HG02642 (cell line): ENCODE results near the gene GTF2H1.
"Not testable (repeated sequence)": the region's sequence is repeated elsewhere in the genome, so short reads cannot be mapped to it uniquely, and the experiment has no call there.

Experiments
- ATAC-seq: cut with Tn5 transposase; IDR thresholded peaks from one replicate; pipeline ENCODE4 v1.9.1; 2021; ENCODE audit warnings: mild to moderate bottlenecking; ENCODE audit not compliant: unreplicated experiment, poor library complexity

The GTF2H1 gene

DNA sequence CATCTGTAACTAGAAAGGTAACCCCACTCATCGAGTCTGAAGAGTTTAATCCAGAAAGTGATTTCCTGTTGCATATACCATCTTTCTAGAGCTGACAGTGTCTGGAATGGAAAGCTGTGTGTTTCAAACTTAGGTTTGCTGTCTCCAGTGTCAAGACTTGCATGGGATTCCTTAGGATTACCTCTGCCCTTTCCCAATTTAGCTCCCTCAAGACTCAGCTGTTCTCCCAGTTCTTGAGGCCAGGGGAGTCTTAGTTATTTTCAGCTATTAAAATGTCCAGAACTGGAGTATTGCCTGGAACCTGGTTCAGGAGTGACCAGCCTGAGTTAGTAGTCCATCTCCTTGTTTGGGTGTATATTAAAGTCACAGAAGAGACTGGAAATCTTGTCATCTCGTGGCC, 47.0 kb downstream of the GTF2H1 start:
- ATAC-seq, result no peak

DNA sequence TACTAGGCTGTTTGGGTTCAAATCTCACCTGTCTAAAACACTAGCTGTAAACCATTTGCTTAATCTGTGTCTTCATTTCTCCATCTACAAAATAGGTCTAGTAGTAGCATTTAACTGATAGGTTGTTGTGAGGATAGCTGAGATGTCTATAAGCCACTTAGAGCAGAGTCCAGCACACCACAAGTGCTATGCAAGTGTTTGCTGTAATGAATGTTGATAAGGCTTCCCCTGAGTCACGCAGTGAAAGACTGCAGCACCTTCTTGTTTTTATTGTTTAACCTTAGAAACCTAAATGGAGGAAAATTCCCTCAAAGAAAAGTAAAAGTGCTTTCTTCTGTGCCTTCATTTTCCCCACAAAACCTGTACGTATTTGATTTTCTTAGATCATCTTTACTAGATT, 48.9 kb downstream of the GTF2H1 start:
- ATAC-seq, result no peak

DNA sequence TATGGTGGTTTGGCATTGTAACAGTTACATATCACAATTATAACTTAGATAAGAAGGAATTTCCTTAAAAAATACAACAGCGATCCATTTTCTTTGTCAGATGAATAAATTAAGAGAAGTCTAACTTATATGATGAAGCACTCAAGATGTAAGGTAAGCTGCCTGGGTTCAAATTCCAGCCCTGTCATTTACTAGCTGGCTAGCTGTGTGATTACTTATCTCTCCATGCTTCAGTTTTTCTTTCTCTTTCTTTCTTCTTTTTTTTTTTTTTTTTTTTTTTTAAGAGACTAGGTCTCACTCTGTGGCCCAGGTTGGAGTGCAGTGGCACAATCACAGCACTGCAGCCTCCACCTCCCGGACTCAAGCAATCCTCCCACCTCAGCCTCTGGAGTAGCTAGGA, 49.8 kb downstream of the GTF2H1 start:
- no peak for ATAC-seq

DNA sequence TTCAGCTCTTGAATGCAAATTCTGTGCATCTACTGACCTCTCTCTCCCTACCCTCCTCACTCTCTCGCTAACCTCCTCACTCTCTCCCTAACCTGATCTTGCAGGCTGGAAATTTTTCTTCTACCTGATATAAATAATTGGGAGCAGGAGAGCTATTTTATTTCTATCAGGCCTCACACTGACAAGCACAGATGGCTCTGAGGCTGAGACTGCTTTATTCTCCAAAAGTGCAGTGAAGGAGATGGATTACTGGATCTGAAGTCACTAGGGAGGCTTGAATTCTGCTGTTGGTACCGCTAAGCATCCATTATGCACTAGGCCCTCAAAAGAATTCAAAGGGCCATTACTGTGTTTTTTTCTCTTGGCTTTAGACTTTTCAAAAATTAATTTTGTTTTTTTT, 52.6 kb downstream of the GTF2H1 start:
- no peak for ATAC-seq

DNA sequence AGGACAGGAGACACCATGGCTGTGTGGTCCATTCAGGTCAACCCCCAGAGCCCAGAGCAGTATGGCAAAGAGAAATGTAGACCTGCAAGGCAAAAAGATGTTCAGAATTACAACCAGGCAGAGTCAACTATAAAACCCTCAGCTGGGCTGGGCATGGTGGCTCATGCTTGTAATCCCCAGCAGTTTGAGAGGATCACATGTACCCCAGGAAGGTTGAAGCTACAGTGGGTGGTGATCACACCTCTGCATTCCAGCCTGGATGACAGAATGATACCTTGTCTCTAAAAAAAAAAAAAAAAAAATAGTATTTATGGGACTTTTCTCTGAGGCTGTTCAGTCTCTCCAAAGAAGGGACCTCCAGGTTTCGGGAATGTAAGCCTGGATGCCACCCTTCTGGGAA, 53.6 kb downstream of the GTF2H1 start:
- ATAC-seq, result no peak

DNA sequence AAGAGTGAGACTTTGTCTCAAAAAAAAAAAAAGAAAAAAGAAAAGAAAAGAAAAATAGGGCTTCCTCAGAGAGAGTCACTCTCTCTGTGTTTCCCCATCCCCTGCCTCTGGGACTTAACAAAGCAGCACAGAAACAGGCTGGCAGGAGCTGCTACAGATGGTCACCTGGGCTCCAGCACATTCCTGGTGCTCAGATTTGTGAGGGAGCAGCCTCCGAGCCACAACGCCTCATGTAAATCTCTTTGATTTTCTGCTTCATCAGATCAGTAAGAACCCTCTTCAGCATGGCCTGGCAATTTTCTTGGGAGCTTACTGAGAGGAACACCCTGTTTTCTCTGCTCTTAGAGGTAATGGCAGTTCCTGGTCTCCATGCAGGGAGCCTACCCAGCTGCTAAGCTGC, 56.8 kb downstream of the GTF2H1 start:
- no peak for ATAC-seq

DNA sequence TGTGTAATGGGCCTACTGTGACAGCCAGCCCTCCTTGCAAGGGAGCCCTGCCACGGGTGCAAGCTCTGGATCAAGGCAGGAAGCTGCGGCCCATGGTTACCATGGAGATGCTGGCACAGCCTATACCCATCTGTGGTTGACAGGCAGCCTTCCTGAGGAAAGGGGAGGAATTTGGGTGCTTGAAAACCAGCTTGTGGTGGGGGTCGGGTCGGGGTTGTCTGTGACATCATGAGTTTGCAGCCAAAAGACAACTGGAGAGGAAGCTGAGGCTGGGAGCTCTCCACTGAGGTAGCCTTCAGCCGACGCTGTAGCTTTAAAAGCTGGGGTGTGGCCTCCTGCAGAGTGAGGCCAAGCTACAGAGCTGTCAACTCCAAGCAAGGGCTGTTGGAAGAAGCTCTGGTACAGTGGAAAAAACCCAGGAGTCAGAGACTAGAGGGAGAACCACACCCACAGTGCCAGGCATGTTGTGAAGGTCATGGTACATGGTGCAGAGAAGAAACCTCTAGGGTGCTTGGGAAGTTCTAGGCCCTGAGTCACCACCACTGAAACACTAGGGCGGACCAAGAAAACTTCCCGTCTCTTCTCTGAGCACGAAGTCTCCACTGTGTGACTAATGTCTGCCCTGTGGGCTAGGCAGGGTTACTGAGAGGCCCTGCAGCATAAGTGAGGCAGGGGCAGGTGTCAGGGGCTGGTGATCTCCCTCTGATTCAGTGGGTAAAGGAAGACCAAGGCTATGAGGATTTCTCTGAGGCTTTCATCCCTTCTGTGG, 61.2 kb downstream of the GTF2H1 start:
- ATAC-seq, result peak; percentile 92

GRCh38 chr11:18384157-18384641, 61.8 kb downstream of the GTF2H1 start:
- ATAC-seq, result peak; percentile 35

- ATAC-seq, result no peak
Measured at GRCh38 chr11:18390088-18390487, 67.7 kb downstream of the GTF2H1 start.

GRCh38 chr11:18392434-18393321, 70.3 kb downstream of the GTF2H1 start:
- no peak for ATAC-seq

DNA sequence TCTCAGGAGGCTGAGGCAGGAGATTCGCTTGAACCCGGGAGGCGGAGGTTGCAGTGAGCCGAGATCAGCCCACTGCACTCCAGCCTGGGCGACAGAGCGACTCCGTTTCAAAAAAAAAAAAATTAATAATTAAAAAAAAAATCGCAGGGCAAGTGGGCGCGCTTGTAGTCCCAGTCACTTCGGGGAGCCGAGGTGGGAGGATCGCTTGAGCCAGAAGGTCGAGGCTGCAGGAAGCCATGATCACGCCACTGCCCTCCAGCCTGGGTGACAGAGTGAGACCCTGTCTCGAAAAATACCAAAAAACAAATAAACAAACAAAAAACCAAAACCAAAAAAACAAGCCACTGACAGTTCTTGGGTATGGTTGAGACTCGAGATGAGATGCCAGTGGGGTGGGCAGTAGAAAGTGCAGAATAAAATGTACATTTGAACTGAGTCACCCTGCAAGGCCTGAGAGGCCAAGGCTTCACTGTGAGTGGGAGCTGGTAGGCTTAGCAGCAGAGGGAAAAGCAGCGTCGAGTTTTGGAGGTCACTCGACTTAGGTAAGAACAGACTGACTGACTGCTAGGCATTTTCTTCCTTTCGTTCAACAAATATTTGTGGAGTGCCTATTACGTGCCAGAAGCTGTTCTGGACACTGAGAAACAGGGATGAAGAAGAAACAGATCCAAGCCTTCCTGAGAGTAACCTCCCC, 71.4 kb downstream of the GTF2H1 start:
- no peak for ATAC-seq

- peak; percentile 74 for ATAC-seq
Measured at GRCh38 chr11:18394275-18394927, 72.0 kb downstream of the GTF2H1 start, which contains the start of gene LDHA. TSS of gene LDHA (plus strand) at chr11:18394563. CDS start at chr11:18396843, 2,280 bp downstream.

DNA sequence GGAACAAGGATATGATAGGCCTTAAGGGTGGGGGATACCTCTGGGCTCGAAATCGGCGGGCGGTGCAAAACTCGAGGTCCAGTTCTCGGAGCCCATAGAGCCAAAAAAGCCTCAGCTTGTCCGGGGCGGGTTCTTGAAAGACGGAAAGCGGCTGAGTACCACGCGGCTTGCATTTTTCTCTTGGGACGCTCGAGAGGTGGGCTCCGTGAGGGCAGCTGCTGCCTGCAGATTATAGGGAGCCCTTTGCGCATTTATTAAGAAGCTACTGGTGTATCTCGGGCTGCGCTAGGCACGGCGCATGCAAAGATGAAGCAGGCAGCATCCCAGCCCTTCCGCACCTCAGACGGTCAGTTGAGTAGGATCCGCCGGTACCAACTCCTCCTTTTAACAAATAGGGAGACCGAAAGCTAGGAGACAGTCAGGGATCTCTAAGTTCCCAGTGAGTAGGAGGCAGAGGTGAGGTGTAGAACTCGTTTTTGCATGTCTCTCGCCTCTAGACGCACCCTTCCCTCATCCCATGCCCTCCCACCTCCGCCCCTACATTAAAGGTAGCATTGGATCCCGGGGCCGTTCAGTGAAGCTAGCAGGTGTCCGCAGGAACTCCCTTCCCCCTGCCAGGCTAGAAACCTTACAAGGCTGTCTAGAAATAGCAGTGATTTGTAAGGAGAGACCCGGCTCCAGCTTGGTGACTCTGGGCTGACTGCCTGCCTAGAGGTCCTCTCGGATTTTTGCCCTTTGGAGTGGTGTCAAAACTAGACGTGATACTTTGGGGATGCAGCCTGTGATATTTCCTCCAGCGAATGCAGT, 72.8 kb downstream of the GTF2H1 start:
- no peak for ATAC-seq

DNA sequence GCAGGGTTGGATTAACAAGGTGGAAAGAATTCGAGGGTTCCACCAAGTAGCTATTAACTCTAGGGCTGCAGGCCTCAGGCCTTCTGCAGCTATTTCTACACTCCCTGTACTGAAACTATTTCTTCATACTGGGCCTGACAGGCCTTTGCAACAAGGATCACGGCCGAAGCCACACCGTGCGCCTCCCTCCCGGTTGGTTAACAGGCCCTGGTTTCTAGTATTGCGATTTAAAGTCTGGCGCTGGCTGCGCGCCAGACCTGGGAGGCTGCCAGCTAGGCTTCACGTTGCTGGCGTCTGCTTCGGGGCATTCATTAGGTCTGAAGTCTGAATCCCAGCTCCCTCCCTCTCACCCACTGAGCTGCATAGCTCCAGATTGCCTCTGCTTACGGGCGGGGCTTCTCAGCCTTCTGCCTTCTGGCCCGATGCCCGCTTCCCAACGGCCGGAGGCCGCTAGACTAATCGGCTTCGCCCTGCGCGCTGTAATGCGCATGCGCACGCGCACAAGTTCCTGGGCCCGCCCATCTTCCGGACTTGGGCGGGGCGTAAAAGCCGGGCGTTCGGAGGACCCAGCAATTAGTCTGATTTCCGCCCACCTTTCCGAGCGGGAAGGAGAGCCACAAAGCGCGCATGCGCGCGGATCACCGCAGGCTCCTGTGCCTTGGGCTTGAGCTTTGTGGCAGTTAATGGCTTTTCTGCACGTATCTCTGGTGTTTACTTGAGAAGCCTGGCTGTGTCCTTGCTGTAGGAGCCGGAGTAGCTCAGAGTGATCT, 73.6 kb downstream of the GTF2H1 start:
- ATAC-seq, result peak; percentile 70

GRCh38 chr11:18397921-18398320, 75.6 kb downstream of the GTF2H1 start:
- ATAC-seq, result no peak

GRCh38 chr11:18401077-18401476, 78.7 kb downstream of the GTF2H1 start:
- ATAC-seq, result not testable (repeated sequence)

DNA sequence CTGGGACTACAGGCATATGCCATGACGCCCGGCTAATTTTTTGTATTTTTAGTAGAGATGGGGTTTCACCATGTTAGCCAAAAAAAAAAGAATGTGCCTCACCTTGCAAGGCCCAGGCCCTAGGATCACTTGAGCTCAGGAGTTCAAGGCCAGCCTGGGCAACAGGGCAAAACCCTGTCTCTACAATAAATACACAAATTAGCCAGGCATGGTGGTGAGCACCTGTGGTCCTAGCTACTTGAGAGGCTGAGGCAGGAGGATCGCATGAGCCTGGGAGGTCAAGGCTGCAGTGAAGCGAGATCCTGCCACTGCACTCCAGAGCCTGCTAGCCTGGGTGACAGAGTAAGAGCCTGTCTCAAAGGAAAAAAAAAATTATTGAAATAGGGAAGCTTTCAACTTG, 81.7 kb downstream of the GTF2H1 start:
- ATAC-seq, result no peak

DNA sequence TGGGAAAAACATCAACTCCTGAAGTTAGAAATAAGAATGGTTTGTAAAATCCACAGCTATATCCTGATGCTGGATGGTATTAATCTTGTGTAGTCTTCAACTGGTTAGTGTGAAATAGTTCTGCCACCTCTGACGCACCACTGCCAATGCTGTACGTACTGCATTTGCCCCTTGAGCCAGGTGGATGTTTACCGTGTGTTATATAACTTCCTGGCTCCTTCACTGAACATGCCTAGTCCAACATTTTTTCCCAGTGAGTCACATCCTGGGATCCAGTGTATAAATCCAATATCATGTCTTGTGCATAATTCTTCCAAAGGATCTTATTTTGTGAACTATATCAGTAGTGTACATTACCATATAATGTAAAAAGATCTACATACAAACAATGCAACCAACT, 85.0 kb downstream of the GTF2H1 start:
- not testable (repeated sequence) for ATAC-seq
